B cell (primary cell): ENCODE measurements around the gene DDX10. TPM values are rescaled to one million over a fixed set of nuclear protein-coding genes. Genes with fewer than 3 reads are reported as not detected.

Experiments
- ATAC-seq: fragments of 200-7000 bp; cut with Tn5 transposase; one replicate; pipeline ENCODE4 v1.10.0; 2021; ENCODE audit warnings: low read depth, mild to moderate bottlenecking, moderate number of reproducible peaks, moderate library complexity
- CTCF ChIA-PET: fragments of 350-600 bp; sonication (Branson Sonifier 250); formaldehyde crosslinking; loops from one replicate; lab custom pipeline; 2021; ENCODE audit warnings: antibody characterized with exemption, inconsistent platforms; lab: Charles Lee
- POLR2A ChIA-PET: fragments of 350-600 bp; sonication (Branson Sonifier 250); formaldehyde crosslinking; loops from one replicate; lab custom pipeline; 2021; ENCODE audit warnings: antibody characterized with exemption; lab: Charles Lee
- DNase-seq: peaks from one replicate; pipeline ENCODE4 v3.0.0; 2013
- H2AFZ ChIP-seq: 2 replicates; pipeline ENCODE4 v1.6.1; 2012; ENCODE audit warnings: mild to moderate bottlenecking, low read depth, low read length; ENCODE audit not compliant: insufficient read depth, poor library complexity, severe bottlenecking
- H3K27ac ChIP-seq, 2 donors: 1 replicate in 1 of 2; 2 replicates in 1 of 2; pipeline ENCODE4 v1.5.1; 2012 to 2013; ENCODE audit warnings: low read length in 2 of 2, mild to moderate bottlenecking in 2 of 2, moderate library complexity in 1 of 2
- H3K27me3 ChIP-seq, 4 experiments: fragments of 200-600 bp in 1 of 4; sonication (generic) in 1 of 4; replicated peaks in 1 of 4; 1 replicate in 2 of 4; 2 replicates in 2 of 4; pipeline versions ENCODE4 v1.6.1 to v1.7.0; 2013 to 2016; ENCODE audit warnings: low read length in 3 of 4, mild to moderate bottlenecking in 2 of 4, mixed read lengths in 1 of 4, moderate library complexity in 1 of 4; ENCODE audit not compliant: insufficient read depth in 4 of 4, control insufficient read depth in 3 of 4; ENCODE audit errors: control extremely low read depth in 1 of 4
- H3K36me3 ChIP-seq, 2 experiments: replicated peaks in 1 of 2; 1 replicate in 1 of 2; 2 replicates in 1 of 2; pipeline versions ENCODE4 v1.6.1 to v1.7.1; 2013; ENCODE audit warnings: low read length in 1 of 2; ENCODE audit not compliant: insufficient read depth in 2 of 2, control insufficient read depth in 1 of 2; ENCODE audit errors: control extremely low read depth in 1 of 2, extremely low read depth in 1 of 2
- H3K4me1 ChIP-seq, 2 donors: fragments of 200-600 bp in 1 of 2; sonication (generic) in 1 of 2; 1 replicate in 1 of 2; 2 replicates in 1 of 2; pipeline versions ENCODE4 v1.5.1 to v1.6.1; 2013 to 2017; ENCODE audit warnings: low read length in 2 of 2; ENCODE audit not compliant: control insufficient read depth in 2 of 2, insufficient read depth in 2 of 2
- H3K4me2 ChIP-seq: replicated peaks from 2 replicates; pipeline ENCODE3; 2012; ENCODE audit warnings: mild to moderate bottlenecking, low read depth, low read length; ENCODE audit not compliant: poor library complexity, severe bottlenecking
- H3K4me3 ChIP-seq, 5 experiments: fragments of 200-600 bp in 1 of 5; sonication (generic) in 1 of 5; 1 replicate in 3 of 5; 2 replicates in 2 of 5; pipeline versions ENCODE4 v1.5.1 to v1.7.0; 2011 to 2016; ENCODE audit warnings: low read length in 4 of 5, mild to moderate bottlenecking in 4 of 5, low read depth in 2 of 5, control low read depth in 1 of 5, moderate library complexity in 1 of 5; ENCODE audit not compliant: insufficient read depth in 1 of 5; ENCODE audit errors: control extremely low read depth in 1 of 5, extremely low read depth in 1 of 5
- H3K79me2 ChIP-seq: fragments of 200-600 bp; sonication (generic); one replicate; pipeline ENCODE4 v1.6.0; 2016; ENCODE audit warnings: low read length; ENCODE audit not compliant: control insufficient read depth, insufficient read depth
- H3K9ac ChIP-seq: fragments of 200-600 bp; sonication (generic); 2 replicates; pipeline ENCODE4 v1.6.1; 2017; ENCODE audit warnings: mild to moderate bottlenecking, low read length, moderate library complexity
- H3K9me3 ChIP-seq, 3 donors: one replicate each; pipeline versions ENCODE4 v1.6.1 to v1.7.1; 2013; ENCODE audit warnings: low read length in 2 of 3; ENCODE audit not compliant: control insufficient read depth in 2 of 3, insufficient read depth in 1 of 3; ENCODE audit errors: control extremely low read depth in 1 of 3
- H4K20me1 ChIP-seq: 2 replicates; pipeline ENCODE4 v1.6.0; 2012; ENCODE audit warnings: mild to moderate bottlenecking, low read length; ENCODE audit not compliant: insufficient read depth, control insufficient read depth, poor library complexity, severe bottlenecking
- H3K27ac Mint-ChIP-seq: one replicate; pipeline ENCODE4 v1.8.0; 2021; ENCODE audit warnings: mixed read lengths
- H3K27me3 Mint-ChIP-seq: one replicate; pipeline ENCODE4 v1.8.0; 2021; ENCODE audit warnings: mixed read lengths
- H3K4me1 Mint-ChIP-seq: one replicate; pipeline ENCODE4 v1.8.0; 2021; ENCODE audit warnings: mixed read lengths
- H3K4me3 Mint-ChIP-seq: one replicate; pipeline ENCODE4 v1.8.0; 2021; ENCODE audit warnings: mixed read lengths
- H3K9me3 Mint-ChIP-seq: one replicate; pipeline ENCODE4 v1.8.0; 2022; ENCODE audit warnings: mixed read lengths; ENCODE audit not compliant: insufficient read depth
- EZH2 ChIP-seq: IDR thresholded peaks from 2 replicates; pipeline ENCODE4 v1.6.1; 2012; ENCODE audit warnings: borderline replicate concordance, low read depth, mild to moderate bottlenecking, moderate library complexity, low read length; ENCODE audit not compliant: insufficient read depth, poor library complexity, severe bottlenecking
- WGBS: methylation state at CpG from one replicate; pipeline ENCODE4 v1.1.5; 2013; ENCODE audit warnings: missing lambda C conversion rate; ENCODE audit not compliant: insufficient coverage; 5-methylcytosine and 5-hydroxymethylcytosine counted together
- intact Hi-C: fragments of 100-400 bp; cut with micrococcal nuclease; formaldehyde crosslinking; loops from one replicate; pipeline ENCODE4 v1.10.0; 2022
- polyA plus RNA-seq: library from polyadenylated mRNA; depleted of rRNA; stranded (reverse); fragments of >200 nt; gene quantifications from 2 replicates; pipeline ENCODE4 v1.2.3, GENCODE V29; 2012
- total RNA-seq, 2 donors: library from RNA; stranded (reverse); fragments of 120-200 nt in 1 of 2; gene quantifications; 1 replicate in 1 of 2; 2 replicates in 1 of 2; pipeline versions ENCODE4 v1.2.3 to v1.2.4, GENCODE V29; 2013 to 2022
- TF ChIP-seq, protein P1 (sequence below): fragments of 200-600 bp; IDR thresholded peaks from one replicate; pipeline ENCODE4 v1.8.0; 2022; ENCODE audit warnings: antibody characterized with exemption, mild to moderate bottlenecking

DDX10 gene
- total and polyA plus RNA-seq, 2 donors (not counting 1 experiment from before 2014, with no cell fraction given), result 15.6 to 30.6 TPM

DNA sequence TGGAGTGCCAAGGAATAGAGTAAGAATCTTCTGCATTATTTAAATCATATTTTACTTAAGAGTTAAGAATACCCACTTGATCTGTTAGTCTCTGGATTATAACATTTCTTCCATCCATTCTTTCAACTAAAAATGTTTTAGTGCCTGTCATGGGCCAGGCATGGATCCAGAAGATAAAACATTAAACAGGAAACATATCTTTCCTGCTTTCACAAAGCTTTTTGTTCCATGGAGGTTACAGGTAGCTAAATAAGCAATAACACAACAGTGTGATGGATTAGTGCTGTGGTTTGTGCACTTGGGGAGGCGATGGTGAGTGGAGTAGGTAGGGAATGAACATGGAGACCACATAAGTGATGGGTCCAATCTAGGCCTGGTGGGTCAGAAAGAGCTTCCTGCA, 258.5 kb downstream of the DDX10 start:
- Histone ChIP-seq H3K9me3 (no peaks in the 10 kb centered on the region), H3K4me1 (no peaks in the 10 kb centered on the region), H3K4me2 (no peak overlapping the region), H3K79me2 (no peaks in the 10 kb centered on the region), H3K27me3 (no peaks in the 10 kb centered on the region), H3K4me3 (no peak overlapping the region), H3K9ac (no peak overlapping the region), H3K27ac (no peak overlapping the region), H2AFZ (no peak overlapping the region), H3K36me3 (peaks cover 0 to 11% of the 10 kb centered on the region in 2 experiments), H4K20me1 (no peaks in the 10 kb centered on the region)
- TF ChIP-seq, protein P1, sequence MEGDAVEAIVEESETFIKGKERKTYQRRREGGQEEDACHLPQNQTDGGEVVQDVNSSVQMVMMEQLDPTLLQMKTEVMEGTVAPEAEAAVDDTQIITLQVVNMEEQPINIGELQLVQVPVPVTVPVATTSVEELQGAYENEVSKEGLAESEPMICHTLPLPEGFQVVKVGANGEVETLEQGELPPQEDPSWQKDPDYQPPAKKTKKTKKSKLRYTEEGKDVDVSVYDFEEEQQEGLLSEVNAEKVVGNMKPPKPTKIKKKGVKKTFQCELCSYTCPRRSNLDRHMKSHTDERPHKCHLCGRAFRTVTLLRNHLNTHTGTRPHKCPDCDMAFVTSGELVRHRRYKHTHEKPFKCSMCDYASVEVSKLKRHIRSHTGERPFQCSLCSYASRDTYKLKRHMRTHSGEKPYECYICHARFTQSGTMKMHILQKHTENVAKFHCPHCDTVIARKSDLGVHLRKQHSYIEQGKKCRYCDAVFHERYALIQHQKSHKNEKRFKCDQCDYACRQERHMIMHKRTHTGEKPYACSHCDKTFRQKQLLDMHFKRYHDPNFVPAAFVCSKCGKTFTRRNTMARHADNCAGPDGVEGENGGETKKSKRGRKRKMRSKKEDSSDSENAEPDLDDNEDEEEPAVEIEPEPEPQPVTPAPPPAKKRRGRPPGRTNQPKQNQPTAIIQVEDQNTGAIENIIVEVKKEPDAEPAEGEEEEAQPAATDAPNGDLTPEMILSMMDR, result no peak
- TF ChIP-seq EZH2, result no peak
- ChIA-PET CTCF (no interaction called here), POLR2A (no interaction called here)
- no peak overlapping the region for H3K27ac Mint-ChIP-seq
- no peak for ATAC-seq
- 82% methylated on average over 1 of the region's 1 CpG for WGBS
- no peaks in the 10 kb centered on the region for H3K27me3 Mint-ChIP-seq
- no peaks in the 10 kb centered on the region for H3K9me3 Mint-ChIP-seq
- no peaks in the 10 kb centered on the region for H3K4me1 Mint-ChIP-seq
- H3K4me3 Mint-ChIP-seq, result no peak overlapping the region
- intact Hi-C loops, result no loop called here
- DNase-seq, result no peak

GRCh38 chr11:108926171-108926840, 261.4 kb downstream of the DDX10 start:
- H3K9me3 ChIP-seq, result no peaks in the 10 kb centered on the region
- CTCF ChIA-PET, result interaction anchor here (0.7 kb wide), 1 partner anchor 12 kb away, joined by 3 read pairs; no protein-coding TSS in a partner anchor
- intact Hi-C loops, result no loop called here
- no peak for ATAC-seq
- H3K79me2 ChIP-seq, result no peaks in the 10 kb centered on the region
- no peaks in the 10 kb centered on the region for H3K27me3 Mint-ChIP-seq
- no peaks in the 10 kb centered on the region for H3K9me3 Mint-ChIP-seq
- H3K27ac Mint-ChIP-seq, result no peak overlapping the region
- TF ChIP-seq, protein P1, result no peak
- TF ChIP-seq EZH2, result no peak
- no peaks in the 10 kb centered on the region for H3K4me1 Mint-ChIP-seq
- no peaks in the 10 kb centered on the region for H3K4me1 ChIP-seq
- no peak overlapping the region for H2AFZ ChIP-seq
- no peaks in the 10 kb centered on the region for H4K20me1 ChIP-seq
- H3K4me3 Mint-ChIP-seq, result no peak overlapping the region
- 100% methylated on average over 3 of the region's 5 CpGs for WGBS
- no peak overlapping the region for H3K9ac ChIP-seq
- no peak overlapping the region for H3K4me2 ChIP-seq
- no peaks in the 10 kb centered on the region for H3K36me3 ChIP-seq
- POLR2A ChIA-PET, result no interaction called here
- no peak overlapping the region for H3K27ac ChIP-seq
- DNase-seq, result no peak
- no peaks in the 10 kb centered on the region for H3K27me3 ChIP-seq
- H3K4me3 ChIP-seq, result no peak overlapping the region
